IMR-90 (cell line): ENCODE measurements around the gene RAB38. TPM values are rescaled to one million over a fixed set of nuclear protein-coding genes. Genes with fewer than 3 reads are reported as not detected.

Experiments
- ATAC-seq: fragments of 200-7000 bp; cut with Tn5 transposase; 2 replicates; pipeline ENCODE4 v1.9.1; 2020; ENCODE audit warnings: low read depth, mild to moderate bottlenecking, moderate library complexity
- BruUV-seq: library from RNA; stranded (reverse); fragments of 400-500 nt; replicated peaks from 2 replicates; lab custom pipeline; 2021; lab: Mats Ljungman, UMichigan
- CTCF ChIA-PET: fragments of 300-600 bp; formaldehyde crosslinking; extraction: SDS; loops from one replicate; lab custom pipeline; 2021; ENCODE audit warnings: antibody characterized with exemption; lab: Yijun Ruan, JAX
- POLR2A ChIA-PET: fragments of 300-600 bp; sonication (Branson Sonifier 250); formaldehyde crosslinking; loops from one replicate; lab custom pipeline; 2022; ENCODE audit warnings: antibody characterized with exemption; ENCODE audit not compliant: unreplicated experiment; lab: Charles Lee
- DNase-seq: peaks from one replicate; pipeline ENCODE4 v3.0.0; 2013
- H2AFZ ChIP-seq: replicated peaks from 2 replicates; pipeline ENCODE3; 2013; ENCODE audit warnings: low read length, mild to moderate bottlenecking; ENCODE audit not compliant: poor library complexity
- H2AK5ac ChIP-seq: 2 replicates; pipeline ENCODE4 v1.6.1; 2013; ENCODE audit warnings: low read depth, low read length, inconsistent platforms
- H2AK9ac ChIP-seq: replicated peaks from 2 replicates; pipeline ENCODE3; 2013; ENCODE audit warnings: mild to moderate bottlenecking, low read depth, low read length, moderate library complexity; ENCODE audit not compliant: poor library complexity
- H2BK120ac ChIP-seq: 2 replicates; pipeline ENCODE4 v1.6.1; 2013; ENCODE audit warnings: low read depth, low read length, inconsistent platforms
- H2BK15ac ChIP-seq: 3 replicates; pipeline ENCODE4 v1.6.1; 2013; ENCODE audit warnings: low read depth, low read length, inconsistent platforms
- H2BK20ac ChIP-seq: 2 replicates; pipeline ENCODE4 v1.6.1; 2013; ENCODE audit warnings: low read depth, mild to moderate bottlenecking, inconsistent platforms, low read length, moderate library complexity
- H2BK5ac ChIP-seq: 2 replicates; pipeline ENCODE4 v1.6.1; 2013; ENCODE audit warnings: mild to moderate bottlenecking, low read depth, low read length, inconsistent platforms; ENCODE audit not compliant: poor library complexity, severe bottlenecking
- H3K14ac ChIP-seq: replicated peaks from 2 replicates; pipeline ENCODE4 v1.6.1; 2013; ENCODE audit warnings: low read depth, low read length, inconsistent platforms
- H3K18ac ChIP-seq: 2 replicates; pipeline ENCODE4 v1.6.1; 2013; ENCODE audit warnings: low read depth, low read length, control low read depth
- H3K23ac ChIP-seq: 2 replicates; pipeline ENCODE4 v1.6.1; 2013; ENCODE audit warnings: low read depth, low read length, inconsistent platforms
- H3K27ac ChIP-seq: 2 replicates; pipeline ENCODE4 v1.5.1; 2013; ENCODE audit warnings: mild to moderate bottlenecking, control low read depth, low read length; ENCODE audit not compliant: insufficient read depth
- H3K27me3 ChIP-seq: 2 replicates; pipeline ENCODE4 v1.6.1; 2013; ENCODE audit warnings: low read length; ENCODE audit not compliant: control insufficient read depth, insufficient read depth
- H3K36me3 ChIP-seq: 2 replicates; pipeline ENCODE4 v1.6.1; 2013; ENCODE audit warnings: low read length, mixed read lengths; ENCODE audit not compliant: control insufficient read depth, insufficient read depth
- H3K4ac ChIP-seq: 2 replicates; pipeline ENCODE4 v1.6.1; 2013; ENCODE audit warnings: low read depth, low read length, inconsistent platforms
- H3K4me1 ChIP-seq: 2 replicates; pipeline ENCODE4 v1.6.1; 2013; ENCODE audit warnings: low read length, mixed read lengths; ENCODE audit not compliant: control insufficient read depth, insufficient read depth
- H3K4me2 ChIP-seq: 2 replicates; pipeline ENCODE4 v1.6.1; 2013; ENCODE audit warnings: low read depth, mild to moderate bottlenecking, control low read depth, low read length, moderate library complexity
- H3K4me3 ChIP-seq: 2 replicates; pipeline ENCODE4 v1.5.1; 2013; ENCODE audit warnings: low read depth, mild to moderate bottlenecking, control low read depth, low read length, moderate library complexity; ENCODE audit not compliant: insufficient read depth
- H3K56ac ChIP-seq: 2 replicates; pipeline ENCODE4 v1.6.1; 2013; ENCODE audit warnings: low read length, inconsistent platforms; ENCODE audit not compliant: insufficient read depth; ENCODE audit errors: extremely low read depth
- H3K79me1 ChIP-seq, 2 experiments: 2 replicates each; pipeline ENCODE4 v1.6.1; 2013; ENCODE audit warnings: low read length in 2 of 2, inconsistent platforms in 1 of 2, low read depth in 1 of 2
- H3K9ac ChIP-seq: 2 replicates; pipeline ENCODE4 v1.6.1; 2013; ENCODE audit warnings: low read depth, low read length, control low read depth
- H3K9me1 ChIP-seq: 2 replicates; pipeline ENCODE4 v1.6.1; 2013; ENCODE audit warnings: low read length, inconsistent platforms; ENCODE audit not compliant: insufficient read depth
- H3K9me3 ChIP-seq: 2 replicates; pipeline ENCODE4 v1.6.1; 2013; ENCODE audit warnings: low read length; ENCODE audit not compliant: control insufficient read depth, insufficient read depth
- H4K20me1 ChIP-seq: 2 replicates; pipeline ENCODE4 v1.6.1; 2013; ENCODE audit warnings: low read length, inconsistent platforms; ENCODE audit not compliant: insufficient read depth
- H4K5ac ChIP-seq: 2 replicates; pipeline ENCODE4 v1.6.1; 2013; ENCODE audit warnings: mild to moderate bottlenecking, low read depth, low read length, control low read depth
- H4K8ac ChIP-seq, 2 experiments: 2 replicates each; pipeline ENCODE4 v1.6.1; 2013; ENCODE audit warnings: low read depth in 2 of 2, low read length in 2 of 2, control low read depth in 1 of 2, inconsistent platforms in 1 of 2
- H4K91ac ChIP-seq: 2 replicates; pipeline ENCODE4 v1.6.1; 2013; ENCODE audit warnings: low read depth, low read length, inconsistent platforms; ENCODE audit not compliant: insufficient read depth
- BHLHE40 ChIP-seq: fragments of 150-350 bp; IDR thresholded peaks from 2 replicates; pipeline ENCODE4 v1.6.1; 2016; ENCODE audit warnings: mild to moderate bottlenecking, low read depth, low read length
- CEBPB ChIP-seq: IDR thresholded peaks from 2 replicates; pipeline ENCODE4 v1.6.1; 2012; ENCODE audit warnings: low read depth, low read length, improper control_type of control experiment
- CHD1 ChIP-seq: IDR thresholded peaks from 2 replicates; pipeline ENCODE4 v1.6.1; 2012; ENCODE audit warnings: low read depth, low read length, improper control_type of control experiment
- FOS ChIP-seq: fragments of 150-350 bp; IDR thresholded peaks from 2 replicates; pipeline ENCODE4 v1.6.1; 2016; ENCODE audit warnings: low read depth, low read length
- MAFK ChIP-seq: IDR thresholded peaks from 2 replicates; pipeline ENCODE4 v1.6.1; 2012; ENCODE audit warnings: low read depth, low read length, improper control_type of control experiment
- MAZ ChIP-seq: IDR thresholded peaks from 2 replicates; pipeline ENCODE4 v1.6.1; 2012; ENCODE audit warnings: low read depth, mild to moderate bottlenecking, low read length, improper control_type of control experiment, moderate library complexity, borderline replicate concordance
- MXI1 ChIP-seq: IDR thresholded peaks from 2 replicates; pipeline ENCODE4 v1.6.1; 2012; ENCODE audit warnings: low read depth, mild to moderate bottlenecking, low read length, moderate library complexity, borderline replicate concordance
- NFE2L2 ChIP-seq: fragments of 150-350 bp; IDR thresholded peaks from 2 replicates; pipeline ENCODE4 v1.6.1; 2016; ENCODE audit warnings: low read depth, mild to moderate bottlenecking, low read length
- POLR2A ChIP-seq: IDR thresholded peaks from 2 replicates; pipeline ENCODE4 v1.6.1; 2012; ENCODE audit warnings: mild to moderate bottlenecking, low read depth, low read length
- RAD21 ChIP-seq: IDR thresholded peaks from 2 replicates; pipeline ENCODE4 v1.6.1; 2012; ENCODE audit warnings: low read length, improper control_type of control experiment
- RCOR1 ChIP-seq: IDR thresholded peaks from 2 replicates; pipeline ENCODE4 v1.6.1; 2012; ENCODE audit warnings: mild to moderate bottlenecking, low read length, improper control_type of control experiment; ENCODE audit not compliant: insufficient replicate concordance
- RFX5 ChIP-seq: IDR thresholded peaks from 2 replicates; pipeline ENCODE4 v1.8.0; 2012; ENCODE audit warnings: low read depth, mild to moderate bottlenecking, low read length, moderate library complexity
- SMC3 ChIP-seq: fragments of 150-350 bp; IDR thresholded peaks from 2 replicates; pipeline ENCODE4 v1.6.1; 2016; ENCODE audit warnings: low read depth, mild to moderate bottlenecking, antibody characterized with exemption, low read length, moderate library complexity
- WGBS, 2 experiments: methylation state at CpG; one replicate each; pipeline versions ENCODE4 v1.1.5 to v1.1.7; 2013; ENCODE audit warnings: missing lambda C conversion rate in 2 of 2; ENCODE audit not compliant: insufficient read length in 1 of 2; ENCODE audit errors: extremely low coverage in 2 of 2; 5-methylcytosine and 5-hydroxymethylcytosine counted together
- dilution Hi-C: fragments of 300-500 bp; cut with HindIII; formaldehyde crosslinking; loops from one replicate; pipeline ENCODE4 v1.14.3; 2018; ENCODE audit warnings: low sequenced_read_pairs; ENCODE audit not compliant: unreplicated experiment
- in situ Hi-C: fragments of 300-500 bp; cut with MboI; formaldehyde crosslinking; loops from 3 replicates; pipeline ENCODE4 v1.14.3; 2019; ENCODE audit warnings: low sequenced_read_pairs, inconsistent platforms, mixed read lengths
- intact Hi-C: fragments of 100-400 bp; cut with micrococcal nuclease; formaldehyde crosslinking; loops from 2 replicates; pipeline ENCODE4 v1.10.0; 2022
- polyA plus RNA-seq, 3 experiments: library from polyadenylated mRNA; depleted of rRNA; stranded (reverse); fragments of >200 nt; gene quantifications; 2 replicates each; pipeline ENCODE4 v1.2.3, GENCODE V29; 2012; ENCODE audit warnings: low replicate concordance in 1 of 3
- total RNA-seq: library from RNA; depleted of rRNA; stranded (reverse); fragments of >200 nt; gene quantifications from 2 replicates; pipeline ENCODE4 v1.2.3, GENCODE V29; 2012
- TF ChIP-seq, protein P1 (sequence below): fragments of 150-350 bp; IDR thresholded peaks from 2 replicates; pipeline ENCODE4 v1.6.1; 2017; ENCODE audit warnings: mild to moderate bottlenecking, antibody characterized with exemption, low read length, low read depth
- TF ChIP-seq, protein P2 (sequence below): fragments of 150-350 bp; IDR thresholded peaks from 2 replicates; pipeline ENCODE4 v1.6.1; 2016; ENCODE audit warnings: low read depth, mild to moderate bottlenecking, low read length, moderate library complexity, borderline replicate concordance
- TF ChIP-seq, protein P3 (sequence below): conservative IDR thresholded peaks from 2 replicates; pipeline ENCODE4 v1.5.1; 2012; ENCODE audit warnings: mild to moderate bottlenecking, low read depth, low read length, improper control_type of control experiment

Gene RAB38
- total and polyA plus RNA-seq, 2 of the 4 experiments (the other 2 are of a cell fraction): 5.0 to 6.5 TPM

DNA sequence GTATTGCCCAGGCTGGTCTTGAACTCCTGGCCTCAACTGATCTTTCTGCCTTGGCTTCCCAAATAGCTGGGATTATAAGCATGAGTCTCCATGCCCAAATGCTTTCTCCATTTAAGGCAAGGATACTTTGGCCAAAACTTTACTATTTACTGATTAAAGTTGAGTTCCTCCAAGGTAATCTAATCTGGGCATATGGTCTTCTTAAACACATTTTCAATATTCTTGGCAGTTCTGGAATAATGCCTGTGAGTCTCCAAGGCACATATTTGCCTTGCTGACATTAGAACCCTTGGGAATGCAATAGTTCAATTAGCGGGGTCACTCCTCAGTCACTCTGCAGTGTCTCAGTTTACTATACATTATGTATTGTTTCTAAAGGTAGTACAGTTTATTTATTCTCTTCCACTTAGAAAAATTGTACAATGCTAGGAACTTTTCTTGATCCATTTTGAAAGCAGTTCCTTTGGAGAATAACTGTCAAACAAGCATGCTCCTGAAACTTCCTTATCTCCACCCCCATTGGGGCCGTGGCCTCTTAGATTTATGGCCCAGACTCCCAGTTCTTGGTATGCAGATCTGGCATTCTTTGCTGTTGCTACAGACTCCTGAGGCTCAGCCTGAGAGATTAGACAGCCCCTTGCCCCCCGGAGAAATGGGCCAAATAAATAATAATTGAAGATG, 13.1 kb upstream of the RAB38 start:
- Histone ChIP-seq H3K4me3 (no peak overlapping the region), H2BK5ac (no peak overlapping the region), H4K8ac (no peak overlapping the region), H3K27me3 (no peaks in the 10 kb centered on the region), H2BK20ac (no peak overlapping the region), H4K91ac (no peak overlapping the region), H2AFZ (no peak overlapping the region), H3K18ac (no peak overlapping the region), H3K79me1 (no peaks in the 10 kb centered on the region), H3K23ac (no peak overlapping the region), H3K27ac (no peak overlapping the region), H4K20me1 (no peaks in the 10 kb centered on the region), H2BK120ac (no peak overlapping the region), H3K4me2 (no peak overlapping the region), H3K4ac (no peak overlapping the region), H3K56ac (no peak overlapping the region), H3K9me1 (no peaks in the 10 kb centered on the region), H2AK5ac (no peak overlapping the region), H2BK15ac (no peak overlapping the region), H3K4me1 (no peaks in the 10 kb centered on the region), H3K36me3 (no peaks in the 10 kb centered on the region), H3K9me3 (no peaks in the 10 kb centered on the region), H3K14ac (no peak overlapping the region), H3K9ac (no peak overlapping the region), H2AK9ac (no peak overlapping the region), H4K5ac (no peak overlapping the region)
- ChIA-PET CTCF (interaction anchor here (0.6 kb wide), 1 partner anchor 135 kb away, joined by 3 read pairs; no protein-coding TSS in a partner anchor), POLR2A (no interaction called here)
- in situ Hi-C loops (no loop called here), intact Hi-C loops (no loop called here), dilution Hi-C loops (no loop called here)
- ATAC-seq (peak; percentile 49), DNase-seq (no peak)
- BruUV-seq: no TSS peak
- no CpG with 5 or more reads among the region's 3 CpGs for WGBS, 2 experiments
- no peak for TF ChIP-seq MAFK
- TF ChIP-seq NFE2L2: no peak
- no peak for TF ChIP-seq RCOR1
- TF ChIP-seq MAZ: no peak
- no peak for TF ChIP-seq SMC3
- no peak for TF ChIP-seq CHD1
- no peak for TF ChIP-seq POLR2A
- TF ChIP-seq CEBPB: no peak
- no peak for TF ChIP-seq MXI1
- TF ChIP-seq, protein P1, sequence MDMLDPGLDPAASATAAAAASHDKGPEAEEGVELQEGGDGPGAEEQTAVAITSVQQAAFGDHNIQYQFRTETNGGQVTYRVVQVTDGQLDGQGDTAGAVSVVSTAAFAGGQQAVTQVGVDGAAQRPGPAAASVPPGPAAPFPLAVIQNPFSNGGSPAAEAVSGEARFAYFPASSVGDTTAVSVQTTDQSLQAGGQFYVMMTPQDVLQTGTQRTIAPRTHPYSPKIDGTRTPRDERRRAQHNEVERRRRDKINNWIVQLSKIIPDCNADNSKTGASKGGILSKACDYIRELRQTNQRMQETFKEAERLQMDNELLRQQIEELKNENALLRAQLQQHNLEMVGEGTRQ: no peak
- TF ChIP-seq, protein P2, sequence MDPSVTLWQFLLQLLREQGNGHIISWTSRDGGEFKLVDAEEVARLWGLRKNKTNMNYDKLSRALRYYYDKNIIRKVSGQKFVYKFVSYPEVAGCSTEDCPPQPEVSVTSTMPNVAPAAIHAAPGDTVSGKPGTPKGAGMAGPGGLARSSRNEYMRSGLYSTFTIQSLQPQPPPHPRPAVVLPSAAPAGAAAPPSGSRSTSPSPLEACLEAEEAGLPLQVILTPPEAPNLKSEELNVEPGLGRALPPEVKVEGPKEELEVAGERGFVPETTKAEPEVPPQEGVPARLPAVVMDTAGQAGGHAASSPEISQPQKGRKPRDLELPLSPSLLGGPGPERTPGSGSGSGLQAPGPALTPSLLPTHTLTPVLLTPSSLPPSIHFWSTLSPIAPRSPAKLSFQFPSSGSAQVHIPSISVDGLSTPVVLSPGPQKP: no peak
- no peak for TF ChIP-seq RAD21
- no peak for TF ChIP-seq FOS
- TF ChIP-seq BHLHE40: no peak
- no peak for TF ChIP-seq RFX5
- TF ChIP-seq, protein P3, sequence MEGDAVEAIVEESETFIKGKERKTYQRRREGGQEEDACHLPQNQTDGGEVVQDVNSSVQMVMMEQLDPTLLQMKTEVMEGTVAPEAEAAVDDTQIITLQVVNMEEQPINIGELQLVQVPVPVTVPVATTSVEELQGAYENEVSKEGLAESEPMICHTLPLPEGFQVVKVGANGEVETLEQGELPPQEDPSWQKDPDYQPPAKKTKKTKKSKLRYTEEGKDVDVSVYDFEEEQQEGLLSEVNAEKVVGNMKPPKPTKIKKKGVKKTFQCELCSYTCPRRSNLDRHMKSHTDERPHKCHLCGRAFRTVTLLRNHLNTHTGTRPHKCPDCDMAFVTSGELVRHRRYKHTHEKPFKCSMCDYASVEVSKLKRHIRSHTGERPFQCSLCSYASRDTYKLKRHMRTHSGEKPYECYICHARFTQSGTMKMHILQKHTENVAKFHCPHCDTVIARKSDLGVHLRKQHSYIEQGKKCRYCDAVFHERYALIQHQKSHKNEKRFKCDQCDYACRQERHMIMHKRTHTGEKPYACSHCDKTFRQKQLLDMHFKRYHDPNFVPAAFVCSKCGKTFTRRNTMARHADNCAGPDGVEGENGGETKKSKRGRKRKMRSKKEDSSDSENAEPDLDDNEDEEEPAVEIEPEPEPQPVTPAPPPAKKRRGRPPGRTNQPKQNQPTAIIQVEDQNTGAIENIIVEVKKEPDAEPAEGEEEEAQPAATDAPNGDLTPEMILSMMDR: no peak
